Activated CD8-positive, alpha-beta T cell treated with anti-CD3 and anti-CD28 coated beads for 36 hours (primary cell): ENCODE data around the gene CTSZ. TPM values are rescaled to one million over a fixed set of nuclear protein-coding genes. Genes with fewer than 3 reads are reported as not detected.

Source experiments
- ATAC-seq: fragments of 200-7000 bp; cut with Tn5 transposase; one replicate; pipeline ENCODE4 v1.10.0; 2021; ENCODE audit warnings: mild to moderate bottlenecking, moderate library complexity
- CTCF ChIA-PET: fragments of 350-600 bp; sonication (Branson Sonifier 250); formaldehyde crosslinking; loops from one replicate; lab custom pipeline; 2021; ENCODE audit warnings: antibody characterized with exemption; lab: Charles Lee
- POLR2A ChIA-PET: fragments of 350-600 bp; sonication (Branson Sonifier 250); formaldehyde crosslinking; loops from one replicate; lab custom pipeline; 2021; ENCODE audit warnings: antibody characterized with exemption; lab: Charles Lee
- DNase-seq: peaks from one replicate; pipeline ENCODE4 v3.0.0-alpha.2; 2020
- H3K27ac Mint-ChIP-seq: one replicate; pipeline ENCODE4 v1.8.0; 2021; ENCODE audit warnings: mild to moderate bottlenecking, mixed read lengths
- H3K27me3 Mint-ChIP-seq: one replicate; pipeline ENCODE4 v1.8.0; 2021; ENCODE audit warnings: mixed read lengths
- H3K36me3 Mint-ChIP-seq: one replicate; pipeline ENCODE4 v1.8.0; 2021; ENCODE audit warnings: low read depth, mixed read lengths
- H3K4me1 Mint-ChIP-seq: one replicate; pipeline ENCODE4 v1.8.0; 2021; ENCODE audit warnings: low read depth, mixed read lengths
- H3K4me3 Mint-ChIP-seq: one replicate; pipeline ENCODE4 v1.8.0; 2021; ENCODE audit warnings: mild to moderate bottlenecking, moderate library complexity, mixed read lengths
- H3K9me3 Mint-ChIP-seq: one replicate; pipeline ENCODE4 v1.8.0; 2021; ENCODE audit warnings: mixed read lengths
- CTCF ChIP-seq: fragments of 200-600 bp; IDR thresholded peaks from one replicate; pipeline ENCODE4 v1.8.0; 2022; ENCODE audit warnings: antibody characterized with exemption, mild to moderate bottlenecking
- intact Hi-C: fragments of 100-400 bp; cut with micrococcal nuclease; formaldehyde crosslinking; loops from one replicate; pipeline ENCODE4 v1.10.0; 2022
- total RNA-seq, 2 experiments: library from RNA; stranded (reverse); gene quantifications; one replicate each; pipeline ENCODE4 v1.2.3, GENCODE V29; 2021

The CTSZ gene
- total RNA-seq, 2 experiments from 2014 or later = 17.9 to 18.4 TPM

DNA sequence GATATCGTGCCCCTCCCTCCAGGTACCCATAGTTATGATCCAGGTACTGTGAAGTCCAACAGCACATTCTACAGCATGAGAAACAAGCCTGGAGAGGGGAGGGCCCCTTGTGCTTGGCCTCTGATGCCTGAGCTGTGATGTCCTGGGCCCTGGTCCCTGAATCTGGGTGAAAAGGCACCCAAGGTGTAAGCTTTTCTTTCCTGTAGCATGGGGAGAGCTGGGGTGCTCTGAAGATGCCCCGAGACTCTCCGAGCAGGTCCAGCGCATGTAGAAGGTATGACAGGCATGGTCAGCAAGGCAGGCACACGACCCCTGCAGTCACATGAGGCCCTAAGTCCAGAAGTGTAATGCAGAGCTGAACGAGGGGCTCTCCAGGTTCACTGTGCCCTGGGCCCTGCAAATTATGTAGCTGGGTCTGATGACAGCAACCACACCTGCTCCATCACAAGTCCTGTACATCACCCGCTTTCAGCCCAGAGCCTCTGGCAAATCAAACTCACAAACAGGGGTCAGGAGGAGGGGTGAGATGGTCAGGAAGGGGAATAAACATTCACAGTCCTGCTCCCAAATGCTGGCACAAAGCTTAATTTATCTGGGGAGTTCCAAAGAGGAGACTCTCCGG lies 1.8 kb upstream of the CTSZ start:
- ChIA-PET CTCF (interaction anchor here (1.7 to 2.1 kb wide), 2 partner anchors 79 to 138 kb away, joined by 4 to 6 read pairs; no protein-coding TSS in a partner anchor), POLR2A (interaction anchor here (0.6 to 2.0 kb wide), 8 partner anchors 13 to 296 kb away, joined by 3 to 11 read pairs (median 4); partner anchors contain the start of gene ATP5F1E)
- Mint-ChIP-seq H3K9me3 (no peaks in the 10 kb centered on the region), H3K27ac (no peak overlapping the region), H3K4me1 (peaks cover 42% of the 10 kb centered on the region), H3K36me3 (peaks cover 3% of the 10 kb centered on the region), H3K4me3 (no peak overlapping the region), H3K27me3 (no peaks in the 10 kb centered on the region)
- no peak for DNase-seq
- intact Hi-C loops = no loop called here
- no peak for ATAC-seq
- no peak for TF ChIP-seq CTCF

GRCh38 chr20:59007665-59008511 lies 834 bp upstream of the CTSZ start:
- H3K4me1 Mint-ChIP-seq = peaks cover 36% of the 10 kb centered on the region
- TF ChIP-seq CTCF = no peak
- ChIA-PET POLR2A (interaction anchor here (0.6 to 2.0 kb wide), 7 partner anchors 12 to 295 kb away, joined by 3 to 11 read pairs (median 3); partner anchors contain the start of gene ATP5F1E), CTCF (interaction anchor here (1.7 kb wide), 1 partner anchor 137 kb away, joined by 4 read pairs; no protein-coding TSS in a partner anchor)
- intact Hi-C loops = no loop called here
- H3K27ac Mint-ChIP-seq = peak overlapping the region; percentile 67
- peak; percentile 42 for DNase-seq
- H3K4me3 Mint-ChIP-seq = peak overlapping the region; percentile 61
- no peaks in the 10 kb centered on the region for H3K9me3 Mint-ChIP-seq
- no peaks in the 10 kb centered on the region for H3K27me3 Mint-ChIP-seq
- ATAC-seq = no peak
- H3K36me3 Mint-ChIP-seq = peaks cover 3% of the 10 kb centered on the region

DNA sequence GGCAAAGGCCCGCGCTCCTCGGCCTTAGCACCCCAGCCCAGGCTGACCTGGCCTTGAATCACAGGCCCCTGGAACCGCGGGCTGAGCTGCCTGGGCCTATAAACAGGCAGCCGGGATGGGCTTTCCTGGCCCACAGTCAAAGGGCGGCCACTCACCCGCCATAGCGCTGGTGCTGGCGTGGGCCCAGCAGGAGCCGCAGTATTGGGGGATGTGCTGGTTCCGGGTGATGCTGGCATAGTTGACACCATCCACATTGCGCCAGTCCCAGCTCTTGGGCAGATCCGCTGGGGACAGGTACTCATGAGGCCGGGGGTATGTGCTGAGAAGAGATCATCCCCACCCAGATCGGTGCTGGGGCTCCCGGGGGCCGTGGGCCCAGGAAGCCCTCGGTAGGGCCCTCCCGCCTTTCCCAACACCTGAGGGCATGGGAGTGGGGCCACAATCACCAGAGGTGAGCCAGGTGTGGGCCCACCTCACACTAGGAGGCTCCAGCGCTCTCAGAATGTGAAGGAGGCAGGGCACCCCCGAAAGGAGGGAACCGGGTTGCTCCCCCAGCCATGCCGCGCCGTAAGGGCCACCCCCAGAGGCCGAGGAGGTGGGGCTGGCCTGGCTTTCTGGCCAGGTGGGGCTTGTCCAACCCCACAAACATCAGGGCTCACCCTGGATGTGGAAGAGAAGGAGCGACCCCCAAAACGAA lies 739 bp downstream of the CTSZ start:
- peaks cover 31% of the 10 kb centered on the region for H3K4me1 Mint-ChIP-seq
- intact Hi-C loops = no loop called here
- no peak for DNase-seq
- peaks cover 4% of the 10 kb centered on the region for H3K36me3 Mint-ChIP-seq
- no peak for TF ChIP-seq CTCF
- H3K9me3 Mint-ChIP-seq = no peaks in the 10 kb centered on the region
- ChIA-PET POLR2A (interaction anchor here (2.1 kb wide), 1 partner anchor 10 kb away, joined by 5 read pairs; no protein-coding TSS in a partner anchor), CTCF (no interaction called here)
- H3K27ac Mint-ChIP-seq = peak overlapping the region; percentile 20
- H3K27me3 Mint-ChIP-seq = no peaks in the 10 kb centered on the region
- peak overlapping the region; percentile 75 for H3K4me3 Mint-ChIP-seq
- peak; percentile 4 for ATAC-seq

DNA sequence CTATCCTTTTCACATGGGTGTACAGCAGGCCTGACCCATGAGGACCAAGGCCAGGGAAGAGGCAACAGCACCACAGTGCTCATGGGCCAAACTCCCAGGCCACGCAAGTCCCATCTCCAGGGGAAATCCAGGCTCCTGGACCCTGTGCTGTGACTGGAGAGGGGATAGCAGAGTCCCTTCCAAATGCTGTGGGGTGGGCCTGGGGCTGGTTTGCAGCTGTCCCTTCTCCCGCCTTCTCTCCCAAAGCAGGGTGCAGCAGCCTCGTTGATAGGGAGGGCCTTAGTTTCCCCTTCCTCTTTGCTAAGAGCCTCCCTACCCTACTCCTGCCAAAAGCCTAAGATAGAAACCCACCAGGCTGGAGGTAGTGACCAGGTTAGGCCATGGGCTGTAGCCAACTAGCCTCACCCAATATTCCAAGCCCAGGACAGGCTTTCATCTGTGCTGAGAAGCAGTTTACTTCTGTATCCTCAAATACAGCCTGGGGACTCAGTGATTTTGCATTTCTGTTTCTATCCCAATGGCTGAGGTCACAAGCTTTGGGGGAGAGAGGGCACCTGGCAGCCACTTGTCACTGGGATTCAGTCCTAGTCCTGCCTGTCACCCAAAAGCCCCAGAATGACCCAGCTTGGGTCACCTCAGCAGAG lies 1.4 kb downstream of the CTSZ start:
- intact Hi-C loops = no loop called here
- no peaks in the 10 kb centered on the region for H3K9me3 Mint-ChIP-seq
- peak overlapping the region; percentile 75 for H3K4me3 Mint-ChIP-seq
- ChIA-PET CTCF (no interaction called here), POLR2A (interaction anchor here (2.1 kb wide), 1 partner anchor 10 kb away, joined by 5 read pairs; no protein-coding TSS in a partner anchor)
- H3K27me3 Mint-ChIP-seq = no peaks in the 10 kb centered on the region
- no peak for TF ChIP-seq CTCF
- ATAC-seq = no peak
- peaks cover 4% of the 10 kb centered on the region for H3K36me3 Mint-ChIP-seq
- no peak for DNase-seq
- H3K27ac Mint-ChIP-seq = peak overlapping the region; percentile 71
- peaks cover 28% of the 10 kb centered on the region for H3K4me1 Mint-ChIP-seq
